HG02943 (cell line): ENCODE measurements around the gene LSAMP.
"Not testable (repeated sequence)": the region's sequence is repeated elsewhere in the genome, so short reads cannot be mapped to it uniquely, and the experiment has no call there.

Source experiments
- ATAC-seq: cut with Tn5 transposase; IDR thresholded peaks from one replicate; pipeline ENCODE4 v1.9.1; 2021; ENCODE audit warnings: mild to moderate bottlenecking, low read depth, moderate library complexity; ENCODE audit not compliant: unreplicated experiment

LSAMP gene

DNA sequence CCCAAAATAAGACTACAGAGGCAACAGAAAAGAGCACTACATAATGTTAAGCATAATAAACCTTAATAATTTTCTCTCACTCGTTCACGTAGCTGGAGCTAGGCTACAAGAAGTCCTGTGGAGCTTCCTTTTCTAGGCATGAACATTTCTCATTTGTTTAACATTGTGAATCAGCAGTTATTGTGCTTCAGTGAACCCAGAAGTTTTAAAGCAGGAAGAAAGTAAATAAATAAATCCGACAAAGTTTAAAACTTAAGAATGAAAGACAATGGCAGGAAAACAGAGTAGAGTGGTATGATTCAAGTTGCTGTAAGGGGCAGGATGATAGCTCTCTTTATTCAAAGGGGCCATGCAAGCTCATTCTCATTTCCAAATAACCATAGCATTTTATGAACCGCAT lies 191.8 kb downstream of the LSAMP start:
- no peak for ATAC-seq

DNA sequence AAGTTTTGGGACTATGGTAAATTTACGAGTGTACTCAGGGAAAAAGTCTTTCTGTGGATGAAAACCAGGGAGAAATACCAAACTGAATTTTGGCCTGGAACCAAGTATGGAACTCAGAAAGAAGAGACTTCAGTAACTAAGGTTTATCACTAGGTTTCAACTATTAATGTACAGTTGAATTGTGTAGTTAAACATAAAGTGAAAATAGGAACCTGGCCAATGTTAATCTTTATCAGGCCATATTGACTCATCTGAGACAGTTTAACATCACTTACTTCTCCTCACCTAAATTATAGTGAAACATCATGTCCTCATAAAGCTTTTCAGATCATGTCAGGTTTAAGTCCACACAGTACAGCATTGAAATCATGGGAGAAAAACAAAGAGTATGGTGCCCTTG lies 197.7 kb downstream of the LSAMP start:
- ATAC-seq, result no peak

DNA sequence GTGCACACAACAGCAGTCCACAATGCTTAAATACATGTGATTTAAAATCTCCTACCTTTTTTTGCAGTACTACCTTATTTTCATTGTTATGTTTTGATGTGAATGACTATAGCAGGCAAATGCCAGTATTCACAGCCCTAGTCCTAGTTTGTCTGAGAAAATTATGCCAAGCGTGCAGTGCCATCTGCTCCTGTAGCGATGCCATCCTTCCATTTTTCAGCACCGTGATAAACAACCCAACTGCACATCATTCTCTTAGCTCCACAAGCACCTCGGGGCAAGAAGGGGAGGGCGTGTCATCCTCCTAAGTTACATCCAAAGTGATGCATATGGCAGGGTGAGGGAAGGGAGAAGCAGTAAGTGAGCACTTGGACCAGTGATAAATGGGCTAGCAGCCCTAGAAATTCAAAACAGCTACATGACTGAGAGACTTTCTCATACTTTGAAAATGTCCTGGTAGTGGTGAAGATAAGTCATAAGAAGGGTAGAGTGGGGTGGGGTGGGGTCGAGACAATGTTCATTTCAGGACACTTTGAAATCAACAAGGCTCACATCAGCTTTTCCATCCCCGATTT lies 198.8 kb downstream of the LSAMP start:
- no peak for ATAC-seq

DNA sequence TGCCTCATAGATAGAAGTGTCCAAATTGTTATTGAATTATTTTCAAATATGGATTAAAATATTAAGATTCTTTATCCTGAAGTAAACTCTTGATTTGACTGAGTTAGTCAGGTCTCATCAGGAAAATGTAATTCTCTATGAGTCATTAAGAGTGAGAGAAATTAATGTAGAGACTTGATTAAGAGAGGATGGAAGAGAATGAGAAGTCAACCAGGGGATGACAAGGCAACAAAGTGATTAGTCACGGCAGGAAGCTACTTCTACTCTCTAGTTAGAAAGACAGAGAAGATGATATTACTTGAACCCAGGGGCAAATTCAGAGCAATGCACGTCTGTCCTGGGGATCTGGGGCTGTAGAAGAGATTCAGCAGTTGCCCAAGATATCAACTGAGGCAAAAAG lies 202.5 kb downstream of the LSAMP start:
- no peak for ATAC-seq

- no peak for ATAC-seq
These were observed 203.6 kb downstream of the LSAMP start for GRCh38 chr3:116241677-116242076.

DNA sequence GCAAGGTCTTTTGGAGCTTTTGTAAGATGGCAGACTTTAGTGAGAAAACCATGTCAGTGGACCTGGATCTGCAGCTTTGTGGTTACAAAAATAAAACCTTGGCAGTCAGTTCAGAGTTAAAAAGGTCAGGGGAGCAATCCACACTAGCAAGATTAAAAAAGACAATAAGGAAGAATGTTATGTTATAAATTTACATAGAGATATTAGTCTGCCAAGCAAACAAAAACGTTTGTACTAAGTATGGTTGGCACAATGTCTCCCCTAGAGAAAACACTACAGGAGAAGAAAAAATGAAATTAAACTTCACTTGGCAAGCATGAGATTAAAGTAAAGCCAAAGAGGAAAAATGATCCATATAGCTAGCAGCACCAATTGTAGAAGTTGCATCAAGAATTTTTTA lies 205.0 kb downstream of the LSAMP start:
- no peak for ATAC-seq

DNA sequence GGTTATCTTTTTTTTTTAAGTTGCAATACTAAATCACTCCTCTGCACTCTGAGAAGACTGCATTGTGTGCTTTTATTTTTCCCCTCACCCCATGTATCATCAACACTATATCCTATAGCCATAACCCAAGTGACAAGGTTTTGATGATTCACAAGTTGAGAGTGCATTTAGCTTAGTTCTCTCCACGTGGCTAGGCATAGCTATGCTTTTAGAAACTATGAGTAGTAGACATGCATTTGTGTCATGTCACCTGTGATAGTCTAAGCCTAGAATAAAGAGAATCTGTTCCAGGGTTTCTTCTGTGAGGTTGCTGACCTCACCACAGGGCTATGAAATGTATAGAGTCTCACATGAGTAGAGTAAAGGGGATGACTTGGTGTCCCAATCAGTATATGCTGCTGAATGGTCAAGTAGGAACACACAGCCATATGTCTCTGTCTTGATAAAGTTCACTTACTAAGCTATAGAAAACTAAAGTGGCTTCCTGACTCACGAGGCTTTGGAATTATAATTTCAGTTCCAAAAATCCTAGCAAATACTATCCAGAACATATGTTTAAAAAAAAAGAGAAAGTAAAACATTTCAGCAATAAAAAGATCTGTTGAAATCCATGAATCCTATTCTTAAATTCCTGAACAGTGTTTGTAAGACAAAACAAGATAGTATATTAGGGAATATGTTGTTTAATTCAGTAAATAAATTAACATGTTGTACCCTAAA lies 206.3 kb downstream of the LSAMP start:
- ATAC-seq, result no peak

GRCh38 chr3:116233711-116234357 lies 211.5 kb downstream of the LSAMP start:
- ATAC-seq, result no peak

GRCh38 chr3:116230431-116231020 lies 214.8 kb downstream of the LSAMP start:
- no peak for ATAC-seq

GRCh38 chr3:116226266-116226665 lies 219.0 kb downstream of the LSAMP start:
- no peak for ATAC-seq

GRCh38 chr3:116216761-116217160 lies 228.5 kb downstream of the LSAMP start:
- no peak for ATAC-seq

GRCh38 chr3:116211901-116212300 lies 233.4 kb downstream of the LSAMP start:
- no peak for ATAC-seq

DNA sequence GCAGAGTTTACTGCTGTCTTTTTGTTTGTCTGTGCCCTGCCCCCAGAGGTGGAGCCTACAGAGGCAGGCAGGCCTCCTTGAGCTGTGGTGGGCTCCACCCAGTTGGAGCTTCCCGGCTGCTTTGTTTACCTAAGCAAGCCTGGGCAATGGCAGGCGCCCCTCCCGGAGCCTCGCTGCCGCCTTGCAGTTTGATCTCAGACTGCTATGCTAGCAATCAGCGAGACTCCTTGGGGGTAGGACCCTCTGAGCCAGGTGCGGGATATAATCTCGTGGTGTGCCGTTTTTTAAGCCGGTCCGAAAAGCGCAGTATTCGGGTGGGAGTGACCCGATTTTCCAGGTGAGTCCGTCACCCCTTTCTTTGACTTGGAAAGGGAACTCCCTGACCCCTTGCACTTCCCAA lies 236.5 kb downstream of the LSAMP start:
- ATAC-seq, result not testable (repeated sequence)

DNA sequence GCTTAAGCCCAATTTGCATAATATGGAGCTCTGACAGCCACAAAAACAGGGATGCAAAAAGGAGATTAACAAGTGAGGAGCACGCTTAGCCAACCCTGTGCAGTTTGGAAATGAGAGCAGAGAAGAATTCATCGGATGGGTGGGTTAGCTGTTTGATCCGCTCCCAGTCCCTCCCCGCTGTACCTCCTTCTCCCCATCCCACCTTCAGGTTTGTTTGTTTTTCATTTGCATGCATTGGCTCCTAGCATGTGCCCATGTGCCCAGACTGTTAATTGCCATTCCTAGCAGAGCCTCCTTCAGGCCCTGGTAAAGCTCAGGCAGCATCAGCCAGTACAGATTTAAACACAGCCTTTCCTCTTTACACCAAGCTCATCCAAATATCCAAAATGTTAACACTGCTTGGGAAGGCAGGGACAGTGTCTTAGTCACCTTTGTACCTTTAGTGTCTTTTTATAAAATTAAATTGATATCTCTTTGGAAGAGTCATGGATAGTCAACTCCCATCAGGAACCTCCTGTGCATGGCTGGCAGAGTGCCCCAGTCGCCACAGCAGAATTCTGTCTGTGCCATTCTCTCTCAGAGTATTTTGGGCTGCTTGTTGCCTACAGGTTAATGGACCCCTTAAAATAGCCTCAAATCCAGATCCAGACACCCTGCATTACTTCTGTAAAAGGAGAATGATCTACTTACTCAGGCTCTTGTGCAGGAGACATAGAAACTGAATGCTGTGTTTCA lies 244.2 kb downstream of the LSAMP start:
- no peak for ATAC-seq

DNA sequence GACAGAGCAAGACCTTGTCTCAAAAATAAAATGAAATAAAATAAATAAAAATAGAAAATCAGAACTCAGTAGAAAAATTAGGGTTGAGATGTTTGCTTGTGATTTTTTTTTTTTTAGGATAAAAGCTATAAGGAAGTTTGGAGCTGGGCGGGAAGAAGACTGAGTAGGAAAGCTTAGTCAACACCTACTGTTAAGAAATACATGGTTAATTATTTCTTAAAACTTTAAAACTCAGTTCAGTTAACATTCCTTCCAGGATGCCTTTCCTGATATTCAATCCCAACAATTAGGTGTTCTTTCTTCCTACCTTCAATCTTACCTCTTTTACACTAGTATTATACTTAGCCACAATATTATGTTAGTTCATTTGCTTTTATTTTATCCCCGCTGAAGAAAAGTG lies 246.2 kb downstream of the LSAMP start:
- ATAC-seq, result no peak

- ATAC-seq, result no peak
These were observed 247.2 kb downstream of the LSAMP start for GRCh38 chr3:116198087-116198486.

DNA sequence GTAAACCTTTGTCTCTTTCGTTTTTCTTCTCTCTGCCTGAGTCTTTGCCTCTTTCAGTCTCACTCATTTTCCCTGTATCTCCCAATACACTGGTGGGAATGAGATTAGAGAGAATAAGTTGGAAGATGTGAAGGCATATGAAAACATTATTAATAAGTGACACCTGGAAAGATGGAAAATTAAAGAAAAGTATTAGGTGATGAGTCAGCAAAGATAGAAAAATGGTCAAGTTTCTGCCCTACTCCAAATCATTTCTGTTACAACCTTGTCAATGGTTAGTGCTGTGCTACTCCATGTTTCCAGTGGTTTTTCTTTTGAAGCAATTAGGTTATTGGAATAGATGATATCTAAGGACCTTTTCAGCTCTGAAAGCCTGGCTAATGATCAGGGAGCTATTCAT lies 252.8 kb downstream of the LSAMP start:
- no peak for ATAC-seq

DNA sequence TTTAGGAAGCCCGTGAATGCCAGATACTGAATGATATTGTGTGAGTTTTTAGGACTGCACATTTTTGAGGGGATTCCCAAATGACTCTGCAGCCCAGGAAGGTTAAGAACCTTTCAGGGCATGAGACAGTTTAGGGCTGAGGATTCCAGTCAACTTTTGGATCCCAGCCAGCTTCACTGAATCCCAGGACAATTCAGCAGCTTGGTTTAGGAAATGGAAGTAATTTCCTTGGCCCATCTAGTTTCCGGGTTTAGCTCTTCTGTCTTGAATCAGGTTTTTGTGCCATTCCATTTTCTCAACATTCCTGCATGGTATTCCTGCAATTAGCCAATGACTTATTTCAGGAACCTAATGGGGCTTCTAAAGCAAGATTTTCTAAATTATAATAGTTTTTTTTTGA lies 253.9 kb downstream of the LSAMP start:
- no peak for ATAC-seq

DNA sequence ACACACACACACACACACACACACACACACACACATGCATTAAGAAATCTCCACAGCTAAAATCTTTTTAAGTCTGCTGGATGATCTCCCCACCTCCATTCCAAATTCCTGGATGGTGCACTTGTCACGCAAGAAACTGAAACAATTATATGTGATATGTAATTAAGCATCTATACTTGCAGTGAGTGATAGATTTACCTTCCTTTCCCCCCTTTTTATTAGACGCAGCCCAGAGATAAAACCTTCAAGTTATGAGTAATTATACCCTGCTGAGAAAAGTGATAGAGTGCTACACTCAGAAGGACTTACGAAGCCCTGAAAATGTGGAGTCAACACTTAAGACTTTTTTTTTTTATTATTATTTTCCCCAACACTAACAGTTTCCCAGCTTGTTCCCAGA lies 255.2 kb downstream of the LSAMP start:
- no peak for ATAC-seq

DNA sequence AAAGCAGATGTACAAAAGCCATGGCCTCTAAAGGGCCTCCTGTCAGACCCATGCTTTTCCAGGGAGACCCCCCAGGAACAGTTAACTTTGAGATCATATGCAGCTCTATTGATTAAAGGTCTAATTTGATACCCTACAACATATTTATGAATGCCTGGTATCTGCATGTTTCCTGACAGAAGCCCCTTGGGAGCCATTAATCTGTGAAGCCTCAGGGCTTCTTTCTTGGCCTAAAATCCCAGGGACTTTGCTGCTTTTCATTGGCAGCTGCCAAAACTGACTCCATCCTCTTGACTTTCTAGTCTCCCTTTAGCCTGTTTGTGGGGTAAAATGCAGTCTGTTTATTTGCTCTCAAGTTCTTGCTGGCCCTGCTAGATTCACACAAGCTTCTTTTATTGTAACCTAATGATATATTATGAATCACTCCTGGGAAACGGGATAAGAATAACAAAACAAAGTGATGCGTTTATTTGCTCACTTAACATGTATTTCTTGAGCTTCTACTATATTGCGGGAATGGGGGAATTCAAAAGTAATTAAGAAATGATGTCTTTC lies 257.0 kb downstream of the LSAMP start:
- no peak for ATAC-seq

DNA sequence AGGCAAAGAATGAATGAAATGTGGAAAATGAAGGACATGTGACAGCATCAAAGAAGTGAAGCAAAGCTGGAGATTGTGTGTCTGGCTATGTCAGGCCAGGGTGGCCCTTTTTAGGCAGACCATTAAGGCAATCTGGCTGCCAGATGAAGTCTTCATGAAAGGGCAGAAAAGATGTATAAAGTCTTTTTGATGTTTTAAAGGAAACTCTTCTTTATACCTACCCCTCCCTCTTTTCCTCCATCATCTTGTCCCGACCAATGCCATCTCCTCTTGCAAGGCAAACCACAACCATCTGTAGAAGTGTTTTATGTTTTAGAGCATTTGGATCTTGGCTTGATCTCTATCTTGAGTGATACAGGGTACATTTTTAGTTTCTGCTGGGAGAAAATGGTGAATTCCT lies 259.2 kb downstream of the LSAMP start:
- no peak for ATAC-seq
